WI38 (cell line): ENCODE data around the gene ABCC6.

Source experiments
- H3K4me3 ChIP-seq: 2 replicates; pipeline ENCODE4 v1.5.1; 2011; ENCODE audit warnings: low read depth, mild to moderate bottlenecking, control low read depth, low read length
- CTCF ChIP-seq: IDR thresholded peaks from 2 replicates; pipeline ENCODE4 v1.5.1; 2012; ENCODE audit warnings: low read depth, mild to moderate bottlenecking, control low read depth, low read length

ABCC6 gene

GRCh38 chr16:16145286-16145685 lies 78.0 kb downstream of the ABCC6 start:
- H3K4me3 ChIP-seq = no peak overlapping the region
- no peak for TF ChIP-seq CTCF

DNA sequence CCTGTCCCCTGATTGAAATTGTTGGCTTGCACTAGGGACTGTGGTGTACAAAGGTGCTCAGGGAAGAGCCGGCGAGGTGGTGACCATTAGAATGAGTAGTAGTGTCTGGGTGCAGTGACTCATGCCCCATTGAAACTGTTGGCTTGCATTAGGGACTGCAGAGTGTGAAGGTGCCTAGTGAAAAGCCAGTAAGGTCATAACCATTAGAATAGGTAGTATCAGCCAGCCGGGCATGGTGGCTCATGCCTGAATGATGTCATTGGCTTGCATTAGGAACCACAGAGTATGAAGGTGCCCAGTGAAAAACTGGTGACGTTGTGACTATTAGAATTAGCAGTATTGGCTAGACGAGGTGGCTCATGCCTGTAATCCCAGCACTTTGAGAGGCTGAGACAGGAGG lies 78.9 kb downstream of the ABCC6 start:
- no peak for TF ChIP-seq CTCF
- no peak overlapping the region for H3K4me3 ChIP-seq

- no peak overlapping the region for H3K4me3 ChIP-seq
- TF ChIP-seq CTCF = no peak
Measured at GRCh38 chr16:16143931-16144330, 79.4 kb downstream of the ABCC6 start.

DNA sequence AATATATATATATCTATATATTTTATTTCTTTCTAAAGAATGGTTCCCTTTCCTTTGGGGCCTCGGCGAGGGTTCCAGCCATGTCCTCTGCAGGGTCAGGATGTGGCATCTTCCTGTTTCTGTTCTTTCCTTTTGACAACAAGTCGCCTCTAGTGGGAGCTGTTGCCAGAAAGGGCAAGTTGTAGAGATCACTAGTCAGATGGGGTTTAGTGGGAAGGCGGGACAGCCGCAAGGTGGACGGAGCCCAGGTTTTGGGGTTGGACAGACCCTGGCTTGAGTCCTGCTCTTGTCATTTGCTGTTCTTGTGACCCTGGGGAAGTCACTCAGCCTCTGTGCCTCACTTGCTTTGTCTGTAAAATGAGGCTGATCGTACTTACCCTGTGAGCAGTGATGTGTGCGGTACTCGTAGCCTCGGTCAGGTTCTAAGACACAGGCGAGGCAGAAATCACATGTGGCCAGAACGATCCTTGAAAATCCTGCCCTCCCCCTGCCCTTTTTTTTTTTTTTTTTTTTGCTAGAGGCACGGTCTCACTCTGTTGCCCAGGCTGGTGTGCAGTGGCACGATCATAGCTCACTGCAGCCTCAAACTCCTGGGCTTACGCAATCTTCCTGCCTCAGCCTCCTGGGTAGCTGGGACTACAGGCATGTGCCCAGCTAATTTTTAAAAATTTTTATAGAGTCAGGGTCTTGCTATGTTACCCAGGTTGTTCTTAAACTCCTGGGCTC lies 80.1 kb downstream of the ABCC6 start:
- TF ChIP-seq CTCF = no peak
- H3K4me3 ChIP-seq = no peak overlapping the region

DNA sequence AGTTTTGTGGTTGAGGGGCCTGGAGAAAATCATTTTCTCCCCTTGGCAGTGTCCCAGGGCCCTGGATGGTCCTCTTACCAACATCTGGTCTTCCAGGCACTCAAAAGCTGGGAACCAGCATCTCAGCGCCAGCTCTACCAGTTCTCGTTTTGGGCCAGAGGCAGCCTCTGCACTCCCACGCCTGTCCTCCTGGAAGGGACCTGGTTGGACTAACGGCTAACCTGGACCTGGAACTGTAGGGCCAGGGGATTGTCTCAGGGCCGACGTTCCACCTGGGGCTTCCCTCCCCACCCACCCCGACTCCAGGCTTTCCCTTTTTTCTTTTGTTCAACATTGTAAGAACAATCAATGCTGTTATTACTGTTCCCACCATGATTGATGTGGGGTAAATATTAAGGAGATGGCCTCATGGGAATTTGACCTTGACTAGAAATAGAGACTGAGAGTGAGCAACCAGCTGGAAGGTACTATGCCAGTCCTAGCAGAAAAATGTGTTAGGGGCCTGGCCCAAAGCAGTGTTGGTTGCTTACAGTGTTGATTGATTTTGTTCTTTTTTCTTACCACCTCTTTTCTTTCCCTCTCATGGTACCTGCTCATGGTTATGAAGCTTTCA lies 81.4 kb downstream of the ABCC6 start:
- TF ChIP-seq CTCF = no peak
- H3K4me3 ChIP-seq = no peak overlapping the region

- H3K4me3 ChIP-seq = no peak overlapping the region
- no peak for TF ChIP-seq CTCF
Measured at GRCh38 chr16:16141141-16141540, 82.2 kb downstream of the ABCC6 start.

DNA sequence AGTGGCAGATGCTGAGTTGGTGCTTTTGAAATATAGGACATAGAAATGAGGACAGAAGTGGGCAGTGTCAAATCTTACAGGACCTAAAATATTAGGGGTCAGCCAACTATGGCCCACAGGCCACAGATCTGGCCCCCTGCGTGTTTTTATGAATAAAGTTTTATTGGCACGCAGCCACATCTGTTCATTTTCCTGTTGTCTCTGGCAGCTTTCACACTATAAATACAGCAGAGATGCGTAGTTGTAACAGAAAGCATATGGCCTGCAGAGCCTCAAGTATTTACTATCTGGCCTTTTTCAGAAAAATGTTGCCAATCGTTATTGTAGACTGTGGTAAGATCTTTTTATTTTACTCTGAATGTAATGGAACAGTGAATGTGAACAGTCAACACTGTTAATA lies 82.8 kb downstream of the ABCC6 start:
- H3K4me3 ChIP-seq = no peak overlapping the region
- no peak for TF ChIP-seq CTCF
